Measurements from ENCODE around the gene PCSK4. TPM values are rescaled to one million over a fixed set of nuclear protein-coding genes. Genes with fewer than 3 reads are reported as not detected.

The PCSK4 gene
- polyA plus RNA-seq, 1 experiment: 0.40 TPM

GRCh38 chr19:1434577-1435060 is 55.5 kb downstream of the PCSK4 start:
- H3K4me3 ChIP-seq (ENCODE audit: low read depth, low read length): no peak overlapping the region
- no peak for TF ChIP-seq CTCF (IDR thresholded peaks at IDR 0.05; ENCODE audit: low read depth, low read length)
- peaks cover 6% of the 10 kb centered on the region; the same call in 1 of the 2 replicates for H3K9me3 ChIP-seq (ENCODE audit: control insufficient read depth, insufficient read depth, low read length)
- no peak for DNase-seq (ENCODE audit: low read depth, low spot score)
- POLR2A ChIA-PET: no interaction called here
- CTCF ChIA-PET: no interaction called here
- H3K27me3 ChIP-seq (ENCODE audit: control insufficient read depth, insufficient read depth, low read length): no peaks in the 10 kb centered on the region
- H3K27ac ChIP-seq (ENCODE audit: low read depth, low read length): no peak overlapping the region

- TF ChIP-seq CTCF (IDR thresholded peaks at IDR 0.05; ENCODE audit: low read depth, low read length): no peak
- Histone ChIP-seq H3K27me3 (ENCODE audit: control insufficient read depth, insufficient read depth, low read length) (no peaks in the 10 kb centered on the region), H3K9me3 (ENCODE audit: control insufficient read depth, insufficient read depth, low read length) (peaks cover 6% of the 10 kb centered on the region; the same call in 1 of the 2 replicates), H3K4me3 (ENCODE audit: low read depth, low read length) (no peak overlapping the region), H3K27ac (ENCODE audit: low read depth, low read length) (no peak overlapping the region)
- POLR2A ChIA-PET: no interaction called here
- no peak for DNase-seq (ENCODE audit: low read depth, low spot score)
- CTCF ChIA-PET: no interaction called here
Observed at GRCh38 chr19:1434040-1434366, 56.1 kb downstream of the PCSK4 start.

- peaks cover 5% of the 10 kb centered on the region; the same call in 1 of the 2 replicates for H3K9me3 ChIP-seq (ENCODE audit: control insufficient read depth, insufficient read depth, low read length)
- H3K27me3 ChIP-seq (ENCODE audit: control insufficient read depth, insufficient read depth, low read length): no peaks in the 10 kb centered on the region
- no peak overlapping the region for H3K4me3 ChIP-seq (ENCODE audit: low read depth, low read length)
- ChIA-PET POLR2A (no interaction called here), CTCF (no interaction called here)
- TF ChIP-seq CTCF (IDR thresholded peaks at IDR 0.05; ENCODE audit: low read depth, low read length): no peak
- no peak overlapping the region for H3K27ac ChIP-seq (ENCODE audit: low read depth, low read length)
- no peak for DNase-seq (ENCODE audit: low read depth, low spot score)
Observed at GRCh38 chr19:1433119-1434039, 56.8 kb downstream of the PCSK4 start.

- CTCF ChIA-PET: no interaction called here
Observed at GRCh38 chr19:1432507-1432887, 57.7 kb downstream of the PCSK4 start.

More at GRCh38 chr19:1432507-1432887, 57.7 kb downstream of the PCSK4 start:
- POLR2A ChIA-PET: no interaction called here
- DNase-seq (ENCODE audit: low read depth, low spot score): no peak
- Histone ChIP-seq H3K27ac (ENCODE audit: low read depth, low read length) (no peak overlapping the region), H3K4me3 (ENCODE audit: low read depth, low read length) (no peak overlapping the region), H3K27me3 (ENCODE audit: control insufficient read depth, insufficient read depth, low read length) (no peaks in the 10 kb centered on the region), H3K9me3 (ENCODE audit: control insufficient read depth, insufficient read depth, low read length) (peaks cover 3% of the 10 kb centered on the region; the same call in 1 of the 2 replicates)
- TF ChIP-seq CTCF (IDR thresholded peaks at IDR 0.05; ENCODE audit: low read depth, low read length): no peak
